ENCODE results near the gene DNAJC21. TPM values are rescaled to one million over a fixed set of nuclear protein-coding genes. Genes with fewer than 3 reads are reported as not detected.

Gene DNAJC21
- total RNA-seq, 1 experiment from 2014 or later, result 34.7 TPM

GRCh38 chr5:34915139-34915855, 14.1 kb upstream of the DNAJC21 start, which contains the start of the genes BRIX1 and RAD1 (continued):
- TF ChIP-seq ZBTB33 (IDR thresholded peaks at IDR 0.05; ENCODE audit: extremely low read depth, insufficient replicate concordance, low read length), result peak; percentile 75
- TF ChIP-seq MAX (IDR thresholded peaks at IDR 0.05), result peak; percentile 95
- peak; percentile 85 for TF ChIP-seq EGR1 (IDR thresholded peaks at IDR 0.05; ENCODE audit: low read depth)
- TF ChIP-seq ATF3 (IDR thresholded peaks at IDR 0.05), result no peak

GRCh38 chr5:34915856-34916192, 13.5 kb upstream of the DNAJC21 start:
- Histone ChIP-seq H3K36me3 (ENCODE audit: control insufficient read depth in 1 of 2, insufficient read depth in 2 of 2, low read length in 2 of 2) (peaks cover 19 to 32% of the 10 kb centered on the region in 2 experiments), H3K9me2 (ENCODE audit: insufficient read depth) (no peaks in the 10 kb centered on the region), H3K4me3 (replicated peaks in 1 of 2; ENCODE audit: low read depth in 1 of 2, low read length in 2 of 2) (peak overlapping the region; percentile 97 to 99), H4K20me1 (ENCODE audit: insufficient read depth) (peaks cover 16% of the 10 kb centered on the region; the same call in 1 of the 2 replicates), H3K9me3 (ENCODE audit: control insufficient read depth in 1 of 2, insufficient read depth in 1 of 2, low read depth in 1 of 2, low read length in 2 of 2) (no peaks in the 10 kb centered on the region), H2AFZ (ENCODE audit: low read depth, low read length, poor library complexity, severe bottlenecking) (no peak overlapping the region), H3K9ac (ENCODE audit: low read length) (peak overlapping the region; percentile 97), H3K27me3 (ENCODE audit: insufficient read depth, low read length) (no peaks in the 10 kb centered on the region), H3K79me2 (ENCODE audit: insufficient read depth, low read length) (peaks cover 95% of the 10 kb centered on the region), H3K27ac (ENCODE audit: low read depth, low read length) (peak overlapping the region; percentile 81), H3K4me2 (ENCODE audit: low read length) (peak overlapping the region; percentile 77), H3K4me1 (ENCODE audit: control insufficient read depth in 1 of 2, insufficient read depth in 2 of 2, low read length in 2 of 2) (peaks cover 15 to 29% of the 10 kb centered on the region in 2 experiments)
- ChIA-PET CTCF (interaction anchor here (1.4 to 1.6 kb wide), 2 partner anchors 9 to 13 kb away, joined by 5 to 6 read pairs; partner anchors contain the start of gene DNAJC21), RAD21 (ENCODE audit: low non-redundant PET in 1 of 2, low total read pairs in 2 of 2, uncharacterized antibody in 2 of 2, unreplicated experiment in 2 of 2) (interaction anchor here (0.8 to 1.0 kb wide), 2 partner anchors 14 to 87 kb away, joined by 4 to 6 read pairs; partner anchors contain the start of gene DNAJC21 (in 1 of the 2)), POLR2A (interaction anchor here (0.8 to 1.7 kb wide), 6 partner anchors 8 to 229 kb away, joined by 3 to 26 read pairs (median 4); partner anchors contain the start of genes DNAJC21 and TTC23L)
- BruUV-seq (replicated peaks), result TSS peak; percentile 70
- ATAC-seq (peak; percentile 12), DNase-seq (ENCODE audit: low read depth, low spot score) (no peak)
- TF ChIP-seq POLR2AphosphoS5 (IDR thresholded peaks at IDR 0.05; ENCODE audit: low read depth, low read length), result 0 out of 2 replicates have a peak, but pooled peaks have one; percentile 7
- TF ChIP-seq ZNF274 (IDR thresholded peaks at IDR 0.05; ENCODE audit: low read depth, low read length), result no peak
- intact Hi-C loops (cut with micrococcal nuclease), result loop anchor here (1.0 kb wide), 1 partner anchor 13 kb away; the partner anchor contains the start of gene DNAJC21
